SJCRH30 (cell line): ENCODE results near the gene GALT. TPM values are rescaled to one million over a fixed set of nuclear protein-coding genes. Genes with fewer than 3 reads are reported as not detected.

Experiments
- DNase-seq, 2 experiments: peaks; one replicate each; pipeline ENCODE4 v3.0.0-alpha.2; 2015 to 2020
- H3K27ac ChIP-seq: fragments of 250-450 bp; sonication (Bioruptor Pico); 2 replicates; pipeline ENCODE4 v1.5.1; 2020; ENCODE audit warnings: mild to moderate bottlenecking, moderate library complexity
- H3K27me3 ChIP-seq: fragments of 250-450 bp; sonication (Bioruptor Pico); 2 replicates; pipeline ENCODE4 v1.5.1; 2020; ENCODE audit warnings: mild to moderate bottlenecking, moderate library complexity
- H3K36me3 ChIP-seq: fragments of 250-450 bp; sonication (Bioruptor Pico); 2 replicates; pipeline ENCODE4 v1.5.1; 2020; ENCODE audit warnings: mild to moderate bottlenecking, moderate library complexity
- H3K4me1 ChIP-seq: fragments of 250-450 bp; sonication (Bioruptor Pico); 2 replicates; pipeline ENCODE4 v1.5.1; 2020; ENCODE audit warnings: mild to moderate bottlenecking, moderate library complexity
- H3K4me3 ChIP-seq: fragments of 250-450 bp; sonication (Bioruptor Pico); 2 replicates; pipeline ENCODE4 v1.5.1; 2020; ENCODE audit warnings: mild to moderate bottlenecking, moderate library complexity
- H3K9me3 ChIP-seq: fragments of 250-450 bp; sonication (Bioruptor Pico); replicated peaks from 2 replicates; pipeline ENCODE4 v1.5.1; 2020; ENCODE audit warnings: mild to moderate bottlenecking, moderate library complexity
- total RNA-seq: library from RNA; depleted of rRNA; stranded (reverse); fragments of >200 nt; shearing (Covaris generic); gene quantifications from 2 replicates; pipeline ENCODE4 v1.2.3, GENCODE V29; 2014

The GALT gene
- total RNA-seq, 1 experiment from 2014 or later, result 18.9 TPM

DNA sequence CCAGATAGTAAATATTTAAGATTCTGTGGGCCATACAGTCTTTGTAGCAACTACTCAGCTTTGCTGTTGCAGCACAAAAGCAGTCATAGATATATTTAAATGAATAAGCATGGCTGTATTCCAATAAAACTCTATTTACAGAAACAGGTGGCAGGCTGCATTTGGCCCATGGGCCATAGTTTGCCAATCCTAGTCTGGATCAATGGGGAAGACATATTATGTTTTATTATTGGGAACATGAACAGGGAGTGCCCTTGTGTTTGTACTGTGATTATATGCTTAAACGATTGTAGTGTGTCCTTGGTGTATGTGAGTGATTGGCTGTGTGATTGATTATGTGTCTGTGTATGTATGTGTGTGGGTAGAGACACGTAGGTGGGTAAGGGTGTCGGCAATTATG is 28.0 kb downstream of the GALT start:
- H3K4me3 ChIP-seq, result no peak overlapping the region
- H3K36me3 ChIP-seq, result no peaks in the 10 kb centered on the region
- no peaks in the 10 kb centered on the region for H3K4me1 ChIP-seq
- H3K27me3 ChIP-seq, result no peaks in the 10 kb centered on the region
- H3K9me3 ChIP-seq, result no peaks in the 10 kb centered on the region
- H3K27ac ChIP-seq, result no peak overlapping the region
- DNase-seq, result no peak

DNA sequence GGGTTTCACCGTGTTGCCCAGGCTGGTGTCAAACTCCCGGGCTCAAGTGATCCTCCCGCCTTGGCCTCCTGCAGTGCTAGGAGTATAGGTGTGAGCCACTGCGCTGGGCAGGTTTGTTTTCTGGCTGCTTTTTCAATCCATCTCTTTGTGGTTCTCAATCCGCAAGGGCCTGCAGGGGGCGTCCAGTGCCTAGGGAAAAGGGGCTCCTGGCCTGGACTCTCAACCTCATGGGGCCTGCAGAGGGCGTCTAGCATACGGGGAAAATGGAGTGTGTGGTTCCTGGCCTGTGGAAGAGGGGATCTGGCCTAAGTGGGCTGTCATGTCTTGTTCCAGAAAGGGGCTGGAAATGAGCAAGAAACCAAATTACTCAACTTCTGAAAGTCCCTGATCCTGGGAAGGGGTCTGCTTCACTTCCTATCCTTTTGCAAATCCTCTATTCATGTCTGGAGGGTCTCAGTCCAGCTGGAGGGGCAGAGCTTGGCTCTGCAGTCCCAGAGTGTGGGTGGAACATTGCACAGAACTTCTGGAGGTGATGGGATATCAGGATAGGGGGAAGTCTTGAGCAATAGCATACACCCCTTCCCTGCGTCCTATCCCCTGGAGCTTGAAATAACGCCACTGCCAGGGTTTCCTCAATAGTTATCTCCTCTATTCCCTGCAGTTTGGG is 28.7 kb downstream of the GALT start:
- Histone ChIP-seq H3K27me3 (no peaks in the 10 kb centered on the region), H3K4me1 (no peaks in the 10 kb centered on the region), H3K27ac (no peak overlapping the region), H3K4me3 (no peak overlapping the region), H3K36me3 (no peaks in the 10 kb centered on the region), H3K9me3 (no peaks in the 10 kb centered on the region)
- peak; percentile 66 to 77 for DNase-seq

DNA sequence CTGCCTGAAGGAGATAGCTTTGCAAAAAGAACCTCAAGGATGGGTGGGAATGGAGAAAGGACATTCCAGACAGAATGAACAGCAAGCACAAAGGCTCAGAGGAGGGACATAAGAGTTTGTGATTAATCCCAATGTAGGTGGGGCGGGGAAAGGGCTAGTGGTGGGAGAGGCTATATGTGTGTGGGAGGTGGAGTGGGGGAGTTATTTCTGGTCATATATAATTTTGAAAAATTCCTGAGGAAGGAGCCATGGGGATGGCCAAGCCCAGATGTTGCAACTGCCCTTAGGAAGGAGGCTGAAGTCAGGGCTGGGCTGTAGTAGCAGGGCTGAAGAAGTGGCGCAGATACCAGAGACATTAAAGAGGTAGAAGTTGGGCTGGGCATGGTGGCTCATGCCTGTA is 29.4 kb downstream of the GALT start:
- Histone ChIP-seq H3K4me3 (no peak overlapping the region), H3K4me1 (no peaks in the 10 kb centered on the region), H3K36me3 (no peaks in the 10 kb centered on the region), H3K27me3 (no peaks in the 10 kb centered on the region), H3K27ac (no peak overlapping the region), H3K9me3 (no peaks in the 10 kb centered on the region)
- no peak for DNase-seq

- Histone ChIP-seq H3K27ac (no peak overlapping the region), H3K9me3 (no peaks in the 10 kb centered on the region), H3K36me3 (no peaks in the 10 kb centered on the region), H3K4me3 (no peak overlapping the region), H3K27me3 (no peaks in the 10 kb centered on the region), H3K4me1 (no peaks in the 10 kb centered on the region)
- DNase-seq, result no peak
These were observed 37.7 kb downstream of the GALT start for GRCh38 chr9:34684145-34684544.

DNA sequence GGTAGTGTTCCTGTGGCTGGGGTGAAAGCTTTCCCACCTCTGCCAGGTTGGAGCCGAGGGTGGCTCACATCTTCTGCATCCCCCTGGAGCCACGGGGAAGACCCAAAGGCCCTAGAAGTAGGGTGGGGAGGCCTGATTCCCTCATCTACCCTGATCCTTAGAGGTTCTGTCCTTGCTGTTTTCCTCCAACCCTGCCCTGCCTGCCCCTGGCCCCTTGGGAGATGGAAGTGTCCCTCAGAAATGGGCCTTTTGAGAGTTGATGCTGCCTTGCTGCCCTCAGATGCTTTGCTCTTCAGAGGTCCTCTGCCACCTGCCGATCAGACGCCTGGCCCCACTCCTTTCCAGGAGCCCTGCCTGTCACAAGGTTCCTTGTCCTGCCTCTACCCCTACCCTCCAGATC is 38.3 kb downstream of the GALT start:
- H3K4me3 ChIP-seq, result no peak overlapping the region
- H3K9me3 ChIP-seq, result no peaks in the 10 kb centered on the region
- no peak overlapping the region for H3K27ac ChIP-seq
- no peaks in the 10 kb centered on the region for H3K4me1 ChIP-seq
- H3K36me3 ChIP-seq, result no peaks in the 10 kb centered on the region
- no peak for DNase-seq
- H3K27me3 ChIP-seq, result no peaks in the 10 kb centered on the region

- Histone ChIP-seq H3K27me3 (no peaks in the 10 kb centered on the region), H3K36me3 (no peaks in the 10 kb centered on the region), H3K4me1 (no peaks in the 10 kb centered on the region), H3K27ac (no peak overlapping the region), H3K4me3 (no peak overlapping the region), H3K9me3 (no peaks in the 10 kb centered on the region)
- no peak for DNase-seq
These were observed 39.1 kb downstream of the GALT start for GRCh38 chr9:34685591-34685990.

DNA sequence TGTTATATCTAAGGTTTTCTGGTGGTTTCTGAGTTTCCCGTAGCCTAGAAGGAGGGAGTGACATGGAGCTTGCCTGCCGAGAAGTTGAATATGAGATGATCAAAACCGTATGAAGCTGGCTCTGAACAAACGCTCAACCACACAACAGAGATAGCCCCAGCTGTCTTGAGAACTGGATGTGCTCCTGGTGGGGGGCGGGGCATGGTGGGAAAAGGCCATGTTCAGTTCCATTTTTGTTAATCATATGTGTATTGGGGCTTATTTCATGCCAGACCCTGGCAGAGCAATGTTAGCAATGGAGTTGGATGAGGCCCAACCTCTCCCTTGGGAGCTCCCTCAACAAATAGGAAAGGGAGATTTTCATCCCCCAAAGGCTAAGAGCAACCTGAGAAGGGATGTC is 39.8 kb downstream of the GALT start:
- no peaks in the 10 kb centered on the region for H3K36me3 ChIP-seq
- H3K4me3 ChIP-seq, result no peak overlapping the region
- H3K4me1 ChIP-seq, result no peaks in the 10 kb centered on the region
- H3K27me3 ChIP-seq, result no peaks in the 10 kb centered on the region
- DNase-seq, result no peak
- no peaks in the 10 kb centered on the region for H3K9me3 ChIP-seq
- no peak overlapping the region for H3K27ac ChIP-seq

- no peak for DNase-seq
- Histone ChIP-seq H3K36me3 (no peaks in the 10 kb centered on the region), H3K27ac (no peak overlapping the region), H3K4me1 (no peaks in the 10 kb centered on the region), H3K27me3 (no peaks in the 10 kb centered on the region), H3K4me3 (no peak overlapping the region), H3K9me3 (no peaks in the 10 kb centered on the region)
These were observed 40.3 kb downstream of the GALT start for GRCh38 chr9:34686732-34687131.

DNA sequence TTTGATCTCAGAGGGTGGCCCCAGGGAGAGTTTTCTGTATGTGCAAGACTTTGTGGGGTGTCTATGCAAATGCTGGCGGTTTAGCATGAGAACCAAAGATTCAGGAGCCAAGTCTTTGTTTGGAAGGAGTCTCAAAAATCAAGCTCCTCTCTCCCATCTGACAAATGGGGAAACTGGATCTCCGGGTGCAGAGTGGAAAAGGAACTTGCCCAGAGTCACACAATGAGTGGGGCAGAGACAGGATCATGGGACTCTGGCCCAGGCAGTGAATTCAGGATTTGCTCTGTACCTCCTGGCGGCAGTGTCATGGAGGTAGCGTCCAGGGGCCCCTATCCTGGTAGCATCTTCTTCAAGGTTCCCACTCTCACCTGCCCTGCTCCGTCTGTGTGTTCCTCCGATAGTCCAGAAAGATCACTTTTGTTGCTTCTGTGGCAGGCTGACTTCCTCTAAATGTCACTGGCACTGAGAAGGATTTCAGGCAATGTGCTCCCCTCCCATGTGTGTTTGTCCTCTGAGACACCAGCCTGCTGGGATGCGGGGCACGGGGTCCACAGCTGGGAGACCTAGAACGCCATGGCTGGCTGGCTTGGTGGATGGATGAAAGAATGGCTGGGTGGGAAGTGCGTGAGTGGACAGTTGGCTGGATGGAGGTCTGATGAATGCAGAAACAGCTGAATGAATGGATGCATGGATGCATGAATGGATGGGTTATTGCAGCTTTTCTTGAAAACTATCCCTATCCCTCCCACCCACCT is 41.0 kb downstream of the GALT start:
- Histone ChIP-seq H3K4me1 (no peaks in the 10 kb centered on the region), H3K36me3 (no peaks in the 10 kb centered on the region), H3K4me3 (no peak overlapping the region), H3K27ac (no peak overlapping the region), H3K9me3 (no peaks in the 10 kb centered on the region), H3K27me3 (no peaks in the 10 kb centered on the region)
- DNase-seq, result no peak

- H3K27ac ChIP-seq, result no peak overlapping the region
- no peak for DNase-seq
- H3K4me3 ChIP-seq, result no peak overlapping the region
- H3K27me3 ChIP-seq, result no peaks in the 10 kb centered on the region
- H3K36me3 ChIP-seq, result no peaks in the 10 kb centered on the region
- H3K4me1 ChIP-seq, result no peaks in the 10 kb centered on the region
- H3K9me3 ChIP-seq, result no peaks in the 10 kb centered on the region
These were observed 42.0 kb downstream of the GALT start for GRCh38 chr9:34688329-34689115.

DNA sequence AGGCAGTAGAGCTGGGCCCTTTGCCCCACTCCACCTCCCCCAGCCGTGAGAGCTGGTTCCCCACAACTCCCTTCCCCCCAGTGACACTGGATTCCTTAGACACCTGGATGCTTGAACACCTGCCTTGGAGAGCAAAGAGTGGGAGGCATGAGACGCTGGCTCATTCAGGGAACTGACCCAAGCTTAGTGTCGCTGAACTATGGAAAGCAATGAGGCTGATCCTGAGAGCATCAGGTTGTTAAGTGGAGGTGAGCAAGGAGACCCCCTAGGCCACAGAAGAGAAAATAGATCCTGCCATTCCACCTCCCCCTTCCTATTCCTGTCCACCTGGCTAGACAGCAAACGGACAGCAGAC is 42.6 kb downstream of the GALT start:
- no peaks in the 10 kb centered on the region for H3K4me1 ChIP-seq
- no peaks in the 10 kb centered on the region for H3K9me3 ChIP-seq
- no peaks in the 10 kb centered on the region for H3K27me3 ChIP-seq
- H3K4me3 ChIP-seq, result no peak overlapping the region
- H3K27ac ChIP-seq, result no peak overlapping the region
- no peak for DNase-seq
- H3K36me3 ChIP-seq, result no peaks in the 10 kb centered on the region

DNA sequence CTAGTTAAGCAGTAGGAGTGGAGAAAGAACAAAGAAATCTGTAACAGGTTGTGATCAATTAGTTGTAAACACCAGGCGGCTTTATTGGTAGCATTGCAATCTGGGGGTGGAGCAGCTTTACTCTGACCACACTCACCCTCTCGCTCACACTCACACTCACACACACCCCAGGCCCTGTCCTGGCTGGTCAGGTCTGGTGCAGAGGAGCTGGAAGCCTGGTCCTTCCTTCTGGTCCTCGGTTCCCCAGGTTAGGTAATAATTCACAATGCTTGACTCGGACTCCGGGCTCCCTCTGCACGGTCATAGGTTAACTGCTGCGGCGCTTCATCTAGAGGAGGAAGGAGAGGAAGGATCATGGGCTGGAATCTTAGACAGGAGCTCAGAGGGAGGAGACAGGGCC is 43.0 kb downstream of the GALT start:
- DNase-seq, result no peak
- Histone ChIP-seq H3K27me3 (no peaks in the 10 kb centered on the region), H3K4me3 (no peak overlapping the region)

DNA sequence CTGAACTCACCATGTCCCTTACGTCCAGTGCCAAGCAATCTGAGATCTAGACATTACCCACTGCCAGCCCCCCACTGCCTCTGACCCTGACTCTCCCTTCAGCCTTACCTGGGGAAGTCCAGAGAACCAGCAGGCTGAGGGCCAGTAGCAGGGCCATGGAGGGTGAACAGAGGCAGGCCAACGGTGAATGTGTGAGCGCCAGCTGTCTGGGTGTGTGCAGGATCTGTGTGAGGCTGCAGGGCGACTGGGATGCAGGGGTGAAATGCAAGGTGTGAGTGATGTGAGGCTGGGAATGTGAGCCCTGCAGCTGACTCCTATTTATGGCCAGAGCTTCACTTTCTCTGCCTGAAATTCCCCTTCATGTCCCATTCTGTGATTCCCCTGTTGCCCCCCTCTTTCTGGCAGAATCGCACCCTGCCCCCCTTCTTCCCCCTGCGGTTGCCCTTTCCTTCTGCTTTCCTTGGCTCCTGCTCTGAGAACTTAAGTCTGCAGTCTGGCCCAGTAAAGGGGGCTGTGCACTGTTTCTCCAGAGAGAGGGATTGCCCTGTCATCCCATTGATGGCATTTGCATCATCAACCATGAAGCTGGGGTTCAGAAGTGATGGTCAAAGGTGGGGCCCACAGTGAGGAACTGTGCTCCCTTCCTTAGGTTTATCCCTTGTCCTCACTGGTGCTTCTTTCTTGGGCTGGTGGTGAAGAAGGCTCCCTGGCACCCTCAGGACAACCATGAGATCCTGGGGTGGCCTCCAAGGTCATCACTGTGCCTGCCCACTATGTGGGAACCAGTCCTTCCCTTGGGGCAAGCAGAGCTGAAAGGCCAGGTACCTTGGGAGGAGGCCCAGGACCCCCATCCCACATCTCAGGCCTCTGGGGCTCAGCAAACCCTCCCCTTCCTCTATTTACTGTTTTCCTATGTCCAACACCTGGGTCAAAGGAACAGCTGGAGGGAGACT is 44.8 kb downstream of the GALT start, which contains the start of gene CCL19:
Gene CCL19, minus strand, starts transcription at position 294 of the 953 bp plus-strand sequence. Its CDS starts 137 bp downstream, at position 157.
- Histone ChIP-seq H3K4me1 (no peaks in the 10 kb centered on the region), H3K4me3 (no peak within 1 kb of the TSS), H3K27me3 (no peaks in the 10 kb centered on the region), H3K36me3 (no peaks in the 10 kb centered on the region), H3K27ac (no peak within 1 kb of the TSS), H3K9me3 (no peaks in the 10 kb centered on the region)
- no peak for DNase-seq

More for the DNA sequence above, 43.0 kb downstream of the GALT start:
- Histone ChIP-seq H3K27ac (no peak overlapping the region), H3K9me3 (no peaks in the 10 kb centered on the region), H3K36me3 (no peaks in the 10 kb centered on the region), H3K4me1 (no peaks in the 10 kb centered on the region)

DNA sequence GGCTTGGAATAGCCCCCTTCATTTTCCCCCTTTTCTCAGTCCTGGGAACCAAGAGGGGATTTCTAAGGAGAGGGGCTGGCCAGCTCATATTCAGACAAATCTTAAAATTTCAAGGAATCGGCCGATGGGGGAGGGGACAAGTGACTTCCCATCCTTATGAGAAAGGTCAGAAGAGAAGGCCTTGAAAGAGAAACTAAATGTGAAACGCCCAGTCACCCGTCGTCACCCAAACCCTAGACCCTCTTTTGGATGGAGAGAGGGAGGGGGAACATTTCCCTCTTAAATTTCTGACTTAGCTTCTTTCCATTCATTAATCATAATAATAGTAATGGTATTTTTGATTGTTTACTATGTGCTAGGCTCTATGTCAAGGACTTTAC is 45.5 kb downstream of the GALT start:
- Histone ChIP-seq H3K4me1 (no peaks in the 10 kb centered on the region), H3K27me3 (no peaks in the 10 kb centered on the region)
- DNase-seq, result no peak

More for the DNA sequence above, 45.5 kb downstream of the GALT start:
- no peak overlapping the region for H3K27ac ChIP-seq
- H3K9me3 ChIP-seq, result no peaks in the 10 kb centered on the region
- H3K4me3 ChIP-seq, result no peak overlapping the region
- H3K36me3 ChIP-seq, result no peaks in the 10 kb centered on the region
